ENCODE measurements around the gene LRRC51.
A peak's percentile ranks its signal among the peaks of the same experiment; 100 is the strongest.

The LRRC51 gene

DNA sequence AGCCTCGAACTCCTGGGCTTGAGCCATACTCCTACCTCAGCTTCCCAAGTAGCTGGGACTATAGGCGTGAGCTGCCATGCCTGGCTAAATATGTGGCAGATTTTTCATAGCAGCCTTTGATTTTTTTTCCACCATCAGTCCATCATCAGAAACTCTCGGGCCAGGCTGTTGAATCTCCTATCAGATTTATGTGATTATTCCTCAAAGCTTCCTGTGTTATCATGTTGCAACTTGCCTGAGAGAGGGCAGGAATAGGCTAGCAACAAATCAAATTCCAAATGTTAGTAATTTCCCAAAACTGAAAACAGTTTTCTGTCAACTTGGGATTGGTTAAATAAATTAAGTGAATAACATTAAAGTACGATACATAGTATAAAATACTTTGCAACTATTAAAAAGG lies 3.4 kb downstream of the LRRC51 start:
- Histone ChIP-seq H3K18ac (ENCODE audit: low read length) (no peak overlapping the region), H4K8ac (ENCODE audit: low read depth, low read length) (no peak overlapping the region), H3K36me3 (ENCODE audit: control insufficient read depth, insufficient read depth, low read length) (no peaks in the 10 kb centered on the region), H3K79me1 (ENCODE audit: low read length) (peaks cover 3% of the 10 kb centered on the region), H4K5ac (ENCODE audit: low read length) (no peak overlapping the region), H3K4me3 (ENCODE audit: low read length) (no peak overlapping the region), H3K4me1 (ENCODE audit: control insufficient read depth, low read depth, low read length) (peaks cover 4% of the 10 kb centered on the region), H3K4ac (ENCODE audit: low read depth, low read length) (no peak overlapping the region), H3K23ac (ENCODE audit: low read length) (no peak overlapping the region), H3K27me3 (ENCODE audit: insufficient read depth, low read length, poor library complexity) (no peaks in the 10 kb centered on the region), H2BK5ac (ENCODE audit: low read length) (no peak overlapping the region), H3K9ac (ENCODE audit: low read length) (no peak overlapping the region), H3K56ac (ENCODE audit: low read length) (no peak overlapping the region), H2BK120ac (ENCODE audit: low read depth, low read length) (no peak overlapping the region), H3K79me2 (ENCODE audit: control insufficient read depth, insufficient read depth, low read length) (peaks cover 9% of the 10 kb centered on the region), H2AK5ac (ENCODE audit: low read length) (no peak overlapping the region), H3K4me2 (ENCODE audit: low read length) (no peak overlapping the region), H3K27ac (ENCODE audit: low read depth, low read length) (no peak overlapping the region), H2BK15ac (replicated peaks; ENCODE audit: low read depth) (no peak overlapping the region)
- no peak for DNase-seq
- WGBS (ENCODE audit: extremely low coverage, insufficient coverage, low lambda C conversion rate), result no CpG with 5 or more reads among the region's 4 CpGs

DNA sequence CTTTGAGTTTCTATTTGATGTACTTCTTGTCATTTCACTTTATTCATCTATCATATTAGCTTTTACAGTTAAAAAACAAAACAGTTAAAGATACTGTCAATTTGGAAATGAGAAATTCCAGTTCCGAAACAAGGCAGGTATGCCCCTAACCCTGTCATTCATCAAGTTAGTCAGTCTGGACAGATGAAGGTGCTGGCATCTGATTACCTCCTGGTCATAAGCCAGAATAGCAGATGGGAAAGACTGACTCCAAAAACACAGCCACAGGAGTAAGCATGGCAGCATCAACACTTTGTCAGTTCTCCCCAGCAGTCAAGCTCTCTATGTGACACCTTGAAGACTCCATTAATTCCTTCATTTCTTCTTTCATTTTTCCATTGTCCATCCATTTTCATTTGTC lies 4.3 kb downstream of the LRRC51 start:
- H4K8ac ChIP-seq (ENCODE audit: low read depth, low read length), result no peak overlapping the region
- no peak overlapping the region for H3K23ac ChIP-seq (ENCODE audit: low read length)
- H3K4me2 ChIP-seq (ENCODE audit: low read length), result no peak overlapping the region
- H3K4ac ChIP-seq (ENCODE audit: low read depth, low read length), result no peak overlapping the region
- H3K4me3 ChIP-seq (ENCODE audit: low read length), result no peak overlapping the region
- H3K18ac ChIP-seq (ENCODE audit: low read length), result no peak overlapping the region
- no peaks in the 10 kb centered on the region for H3K27me3 ChIP-seq (ENCODE audit: insufficient read depth, low read length, poor library complexity)
- no peaks in the 10 kb centered on the region for H3K79me1 ChIP-seq (ENCODE audit: low read length)
- WGBS (ENCODE audit: extremely low coverage, insufficient coverage, low lambda C conversion rate), result no CpG with 5 or more reads among the region's 1 CpG
- H3K4me1 ChIP-seq (ENCODE audit: control insufficient read depth, low read depth, low read length), result peaks cover 4% of the 10 kb centered on the region
- no peaks in the 10 kb centered on the region for H3K36me3 ChIP-seq (ENCODE audit: control insufficient read depth, insufficient read depth, low read length)
- no peak overlapping the region for H4K5ac ChIP-seq (ENCODE audit: low read length)
- H2BK5ac ChIP-seq (ENCODE audit: low read length), result no peak overlapping the region
- H3K27ac ChIP-seq (ENCODE audit: low read depth, low read length), result no peak overlapping the region
- no peak overlapping the region for H3K56ac ChIP-seq (ENCODE audit: low read length)
- no peak for DNase-seq
- H2BK120ac ChIP-seq (ENCODE audit: low read depth, low read length), result no peak overlapping the region
- H3K79me2 ChIP-seq (ENCODE audit: control insufficient read depth, insufficient read depth, low read length), result peaks cover under 1% of the 10 kb centered on the region
- no peak overlapping the region for H2BK15ac ChIP-seq (replicated peaks; ENCODE audit: low read depth)
- no peak overlapping the region for H3K9ac ChIP-seq (ENCODE audit: low read length)
- H2AK5ac ChIP-seq (ENCODE audit: low read length), result no peak overlapping the region

DNA sequence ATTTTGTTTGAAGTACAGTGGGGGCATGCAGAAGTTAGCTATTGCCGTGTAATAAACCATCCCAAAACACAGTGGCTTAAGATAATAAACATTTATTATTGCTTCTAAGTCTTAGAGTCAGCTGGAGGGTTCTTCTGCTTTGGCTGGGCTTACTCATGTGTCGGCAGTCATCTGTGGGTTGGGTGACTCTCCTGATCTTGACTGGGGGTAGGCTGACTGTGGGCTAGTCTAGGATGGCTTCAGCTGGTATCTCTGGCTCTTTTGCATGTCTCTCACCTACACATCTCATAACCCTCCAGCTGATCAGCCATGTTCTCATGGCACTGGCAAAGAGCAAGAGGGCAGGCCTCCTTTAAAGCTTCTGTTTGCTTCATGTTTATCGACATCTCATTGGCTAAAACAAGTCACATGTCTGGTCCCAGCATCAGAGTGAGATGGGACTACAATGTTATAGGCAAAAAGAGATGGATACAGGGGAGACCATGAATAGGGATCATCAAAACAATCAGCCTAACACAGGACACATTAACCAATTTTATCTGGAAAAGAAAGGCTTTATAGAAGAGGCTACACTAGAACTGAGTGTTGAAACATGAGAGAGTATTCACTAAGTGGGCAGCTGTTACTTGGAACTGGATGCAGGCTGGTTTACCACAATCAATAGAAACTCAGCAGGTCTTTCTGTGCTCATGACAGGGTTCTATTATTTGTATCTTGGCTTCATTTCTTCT lies 5.1 kb downstream of the LRRC51 start:
- Histone ChIP-seq H3K36me3 (ENCODE audit: control insufficient read depth, insufficient read depth, low read length) (no peaks in the 10 kb centered on the region), H3K18ac (ENCODE audit: low read length) (no peak overlapping the region), H2AK5ac (ENCODE audit: low read length) (no peak overlapping the region), H3K79me2 (ENCODE audit: control insufficient read depth, insufficient read depth, low read length) (no peaks in the 10 kb centered on the region), H3K79me1 (ENCODE audit: low read length) (no peaks in the 10 kb centered on the region), H2BK5ac (ENCODE audit: low read length) (no peak overlapping the region), H3K4me1 (ENCODE audit: control insufficient read depth, low read depth, low read length) (peaks cover 4% of the 10 kb centered on the region), H3K23ac (ENCODE audit: low read length) (no peak overlapping the region), H3K9ac (ENCODE audit: low read length) (no peak overlapping the region), H3K56ac (ENCODE audit: low read length) (no peak overlapping the region), H4K8ac (ENCODE audit: low read depth, low read length) (no peak overlapping the region), H3K4me2 (ENCODE audit: low read length) (no peak overlapping the region), H2BK120ac (ENCODE audit: low read depth, low read length) (no peak overlapping the region), H3K27ac (ENCODE audit: low read depth, low read length) (no peak overlapping the region), H3K27me3 (ENCODE audit: insufficient read depth, low read length, poor library complexity) (no peaks in the 10 kb centered on the region), H2BK15ac (replicated peaks; ENCODE audit: low read depth) (no peak overlapping the region), H3K4me3 (ENCODE audit: low read length) (no peak overlapping the region), H4K5ac (ENCODE audit: low read length) (no peak overlapping the region), H3K4ac (ENCODE audit: low read depth, low read length) (no peak overlapping the region)
- no CpG with 5 or more reads among the region's 3 CpGs for WGBS (ENCODE audit: extremely low coverage, insufficient coverage, low lambda C conversion rate)
- peak; percentile 70 for DNase-seq

- Histone ChIP-seq H3K79me2 (ENCODE audit: control insufficient read depth, insufficient read depth, low read length) (no peaks in the 10 kb centered on the region), H4K8ac (ENCODE audit: low read depth, low read length) (no peak overlapping the region), H2BK15ac (replicated peaks; ENCODE audit: low read depth) (no peak overlapping the region), H3K27ac (ENCODE audit: low read depth, low read length) (peak overlapping the region; percentile 5), H3K9ac (ENCODE audit: low read length) (no peak overlapping the region), H2AK5ac (ENCODE audit: low read length) (no peak overlapping the region), H3K4me3 (ENCODE audit: low read length) (no peak overlapping the region), H3K27me3 (ENCODE audit: insufficient read depth, low read length, poor library complexity) (no peaks in the 10 kb centered on the region), H3K56ac (ENCODE audit: low read length) (no peak overlapping the region), H3K36me3 (ENCODE audit: control insufficient read depth, insufficient read depth, low read length) (no peaks in the 10 kb centered on the region), H3K23ac (ENCODE audit: low read length) (no peak overlapping the region), H4K5ac (ENCODE audit: low read length) (no peak overlapping the region), H2BK5ac (ENCODE audit: low read length) (no peak overlapping the region), H3K18ac (ENCODE audit: low read length) (no peak overlapping the region), H3K4me2 (ENCODE audit: low read length) (no peak overlapping the region), H3K4ac (ENCODE audit: low read depth, low read length) (no peak overlapping the region), H3K79me1 (ENCODE audit: low read length) (no peaks in the 10 kb centered on the region), H2BK120ac (ENCODE audit: low read depth, low read length) (no peak overlapping the region), H3K4me1 (ENCODE audit: control insufficient read depth, low read depth, low read length) (peaks cover 6% of the 10 kb centered on the region)
- DNase-seq, result peak; percentile 93
- no CpG with 5 or more reads among the region's 4 CpGs for WGBS (ENCODE audit: extremely low coverage, insufficient coverage, low lambda C conversion rate)
Measured at GRCh38 chr11:72088076-72088808, 7.6 kb downstream of the LRRC51 start.

- Histone ChIP-seq H3K56ac (ENCODE audit: low read length) (no peak overlapping the region), H3K27me3 (ENCODE audit: insufficient read depth, low read length, poor library complexity) (no peaks in the 10 kb centered on the region), H4K8ac (ENCODE audit: low read depth, low read length) (no peak overlapping the region), H3K36me3 (ENCODE audit: control insufficient read depth, insufficient read depth, low read length) (peaks cover 2% of the 10 kb centered on the region), H3K18ac (ENCODE audit: low read length) (no peak overlapping the region), H3K79me1 (ENCODE audit: low read length) (no peaks in the 10 kb centered on the region), H4K5ac (ENCODE audit: low read length) (no peak overlapping the region), H3K4me3 (ENCODE audit: low read length) (no peak overlapping the region), H3K4ac (ENCODE audit: low read depth, low read length) (no peak overlapping the region), H2BK120ac (ENCODE audit: low read depth, low read length) (no peak overlapping the region), H2BK5ac (ENCODE audit: low read length) (no peak overlapping the region), H3K4me2 (ENCODE audit: low read length) (no peak overlapping the region), H3K9ac (ENCODE audit: low read length) (peak overlapping the region; percentile 8), H3K27ac (ENCODE audit: low read depth, low read length) (no peak overlapping the region), H3K79me2 (ENCODE audit: control insufficient read depth, insufficient read depth, low read length) (no peaks in the 10 kb centered on the region), H3K23ac (ENCODE audit: low read length) (no peak overlapping the region), H2BK15ac (replicated peaks; ENCODE audit: low read depth) (no peak overlapping the region), H2AK5ac (ENCODE audit: low read length) (no peak overlapping the region), H3K4me1 (ENCODE audit: control insufficient read depth, low read depth, low read length) (peaks cover 6% of the 10 kb centered on the region)
- peak; percentile 90 for DNase-seq
- no CpG with 5 or more reads among the region's 4 CpGs for WGBS (ENCODE audit: extremely low coverage, insufficient coverage, low lambda C conversion rate)
Measured at GRCh38 chr11:72091292-72091691, 10.6 kb downstream of the LRRC51 start.
